ENCODE measurements around the gene IKZF3.

The IKZF3 gene

DNA sequence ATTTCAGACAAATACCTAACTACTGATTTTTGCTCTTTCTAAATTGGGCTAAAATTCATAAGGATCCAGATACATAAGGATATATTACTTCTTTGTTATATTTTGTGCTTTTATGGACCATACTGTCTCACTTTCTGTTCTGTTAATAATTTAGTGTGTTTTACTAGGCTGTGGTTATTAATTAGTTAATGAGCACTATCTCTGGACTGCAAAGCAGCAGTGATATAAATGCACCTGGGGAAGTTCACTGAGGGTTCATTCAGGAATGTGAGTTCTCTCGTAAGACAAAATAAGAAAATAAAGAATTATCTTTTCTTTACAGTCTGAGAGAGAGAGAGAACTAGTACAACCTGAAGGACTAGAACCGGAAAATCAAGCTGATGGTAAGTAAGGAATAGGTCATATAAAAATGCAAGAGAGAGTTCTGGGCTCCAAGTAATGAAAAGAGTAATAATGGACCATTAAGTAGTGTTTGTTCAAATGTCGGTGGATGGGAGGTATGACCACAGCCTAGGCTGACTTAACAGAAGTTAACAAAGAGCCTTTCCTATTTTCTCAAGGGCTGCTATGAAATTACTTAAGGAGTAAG is 55.6 kb downstream of the IKZF3 start:
- WGBS (ENCODE audit: insufficient coverage): 95% methylated on average over 2 of the region's 3 CpGs
- Histone ChIP-seq H3K9me3 (ENCODE audit: control extremely low read depth in 1 of 5, control insufficient read depth in 4 of 5, insufficient read depth in 2 of 5, low read depth in 1 of 5, low read length in 4 of 5) (no peaks in the 10 kb centered on the region), H3K27me3 (replicated peaks in 2 of 5; ENCODE audit: control insufficient read depth in 4 of 5, insufficient read depth in 5 of 5, low read length in 4 of 5) (peaks cover 0 to 17% (median 3%) of the 10 kb centered on the region in 5 experiments), H3K4me1 (ENCODE audit: control extremely low read depth in 1 of 4, control insufficient read depth in 4 of 4, insufficient read depth in 4 of 4, low read length in 3 of 4) (peaks cover 0 to under 1% (median 0%) of the 10 kb centered on the region in 4 experiments), H3K36me3 (ENCODE audit: control insufficient read depth in 4 of 4, insufficient read depth in 4 of 4, low read length in 3 of 4) (no peaks in the 10 kb centered on the region), H3K27ac (ENCODE audit: insufficient read depth in 1 of 2, low read depth in 1 of 2, low read length in 2 of 2, poor library complexity in 1 of 2, severe bottlenecking in 2 of 2) (no peak overlapping the region), H3K4me3 (ENCODE audit: control insufficient read depth in 1 of 7, extremely low read depth in 1 of 7, insufficient read depth in 4 of 7, low read depth in 2 of 7, low read length in 6 of 7) (no peak overlapping the region)
- no peak for DNase-seq
- ChIA-PET CTCF (interaction anchor here (1.1 kb wide), 1 partner anchor 11 kb away, joined by 3 read pairs; no protein-coding TSS in a partner anchor), POLR2A (no interaction called here)

DNA sequence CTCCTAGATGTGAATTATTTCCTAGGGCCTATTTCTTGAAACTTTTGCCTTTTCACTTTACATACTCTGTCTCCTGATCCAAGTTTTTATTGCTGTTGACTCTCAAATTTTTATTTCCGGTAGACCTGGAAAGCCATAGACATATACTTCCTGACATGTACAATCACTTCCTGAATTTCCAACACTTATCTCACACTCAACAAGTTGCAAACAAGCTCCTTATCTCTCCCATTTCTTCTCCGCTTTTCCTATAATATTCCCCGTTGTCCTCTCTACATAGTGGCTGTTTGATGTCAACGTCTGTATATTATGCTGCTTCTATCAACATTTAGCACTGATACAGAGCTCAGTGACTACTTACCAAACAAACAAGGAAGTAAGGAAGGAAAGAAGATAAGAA is 59.3 kb downstream of the IKZF3 start:
- H3K27ac ChIP-seq (ENCODE audit: insufficient read depth in 1 of 2, low read depth in 1 of 2, low read length in 2 of 2, poor library complexity in 1 of 2, severe bottlenecking in 2 of 2): no peak overlapping the region
- POLR2A ChIA-PET: no interaction called here

GRCh38 chr17:39801055-39801454 is 63.1 kb downstream of the IKZF3 start:
- H3K4me1 ChIP-seq (ENCODE audit: control extremely low read depth in 1 of 4, control insufficient read depth in 4 of 4, insufficient read depth in 4 of 4, low read length in 3 of 4): no peaks in the 10 kb centered on the region
- CTCF ChIA-PET: no interaction called here

More for the DNA sequence above, 59.3 kb downstream of the IKZF3 start:
- Histone ChIP-seq H3K27me3 (replicated peaks in 2 of 5; ENCODE audit: control insufficient read depth in 4 of 5, insufficient read depth in 5 of 5, low read length in 4 of 5) (peaks cover 0 to 13% (median 3%) of the 10 kb centered on the region in 5 experiments), H3K36me3 (ENCODE audit: control insufficient read depth in 4 of 4, insufficient read depth in 4 of 4, low read length in 3 of 4) (no peaks in the 10 kb centered on the region), H3K4me3 (ENCODE audit: control insufficient read depth in 1 of 7, extremely low read depth in 1 of 7, insufficient read depth in 4 of 7, low read depth in 2 of 7, low read length in 6 of 7) (no peak overlapping the region), H3K4me1 (ENCODE audit: control extremely low read depth in 1 of 4, control insufficient read depth in 4 of 4, insufficient read depth in 4 of 4, low read length in 3 of 4) (no peaks in the 10 kb centered on the region), H3K9me3 (ENCODE audit: control extremely low read depth in 1 of 5, control insufficient read depth in 4 of 5, insufficient read depth in 2 of 5, low read depth in 1 of 5, low read length in 4 of 5) (no peaks in the 10 kb centered on the region)
- CTCF ChIA-PET: no interaction called here
- WGBS (ENCODE audit: insufficient coverage): 81% methylated on average over 3 of the region's 4 CpGs
- no peak for DNase-seq

DNA sequence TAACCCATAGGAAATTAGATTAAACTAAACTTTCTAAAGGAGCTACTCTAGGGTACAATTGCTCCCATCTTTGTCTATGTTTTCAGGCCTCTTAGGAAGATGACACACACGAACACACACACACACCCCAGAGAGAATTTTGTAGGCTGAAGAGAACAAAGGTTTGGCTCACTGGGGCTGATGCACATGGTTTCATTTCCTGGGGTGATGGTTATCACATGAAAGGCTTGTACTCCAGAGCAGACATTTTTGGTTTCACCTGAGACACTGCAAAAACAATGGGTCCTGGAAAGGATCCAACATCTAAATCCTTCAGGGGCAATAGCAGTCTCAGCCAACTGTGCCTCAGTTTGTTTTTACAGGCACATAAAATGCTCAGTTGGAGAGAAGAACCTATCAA is 63.6 kb downstream of the IKZF3 start:
- ChIA-PET CTCF (no interaction called here), POLR2A (no interaction called here)
- Histone ChIP-seq H3K9me3 (ENCODE audit: control extremely low read depth in 1 of 5, control insufficient read depth in 4 of 5, insufficient read depth in 2 of 5, low read depth in 1 of 5, low read length in 4 of 5) (no peaks in the 10 kb centered on the region), H3K27me3 (replicated peaks in 2 of 5; ENCODE audit: control insufficient read depth in 4 of 5, insufficient read depth in 5 of 5, low read length in 4 of 5) (peaks cover 0 to 6% (median under 1%) of the 10 kb centered on the region in 5 experiments), H3K4me3 (ENCODE audit: control insufficient read depth in 1 of 7, extremely low read depth in 1 of 7, insufficient read depth in 4 of 7, low read depth in 2 of 7, low read length in 6 of 7) (no peak overlapping the region), H3K4me1 (ENCODE audit: control extremely low read depth in 1 of 4, control insufficient read depth in 4 of 4, insufficient read depth in 4 of 4, low read length in 3 of 4) (no peaks in the 10 kb centered on the region), H3K36me3 (ENCODE audit: control insufficient read depth in 4 of 4, insufficient read depth in 4 of 4, low read length in 3 of 4) (no peaks in the 10 kb centered on the region), H3K27ac (ENCODE audit: insufficient read depth in 1 of 2, low read depth in 1 of 2, low read length in 2 of 2, poor library complexity in 1 of 2, severe bottlenecking in 2 of 2) (no peak overlapping the region)
- 100% methylated on average over 1 of the region's 1 CpG for WGBS (ENCODE audit: insufficient coverage)
- no peak for DNase-seq

More at GRCh38 chr17:39801055-39801454, 63.1 kb downstream of the IKZF3 start:
- WGBS (ENCODE audit: insufficient coverage): no CpG with 5 or more reads among the region's 4 CpGs
- Histone ChIP-seq H3K27ac (ENCODE audit: insufficient read depth in 1 of 2, low read depth in 1 of 2, low read length in 2 of 2, poor library complexity in 1 of 2, severe bottlenecking in 2 of 2) (no peak overlapping the region), H3K9me3 (ENCODE audit: control extremely low read depth in 1 of 5, control insufficient read depth in 4 of 5, insufficient read depth in 2 of 5, low read depth in 1 of 5, low read length in 4 of 5) (no peaks in the 10 kb centered on the region), H3K27me3 (replicated peaks in 2 of 5; ENCODE audit: control insufficient read depth in 4 of 5, insufficient read depth in 5 of 5, low read length in 4 of 5) (peaks cover 0 to 8% (median 2%) of the 10 kb centered on the region in 5 experiments), H3K4me3 (ENCODE audit: control insufficient read depth in 1 of 7, extremely low read depth in 1 of 7, insufficient read depth in 4 of 7, low read depth in 2 of 7, low read length in 6 of 7) (no peak overlapping the region), H3K36me3 (ENCODE audit: control insufficient read depth in 4 of 4, insufficient read depth in 4 of 4, low read length in 3 of 4) (no peaks in the 10 kb centered on the region)
- POLR2A ChIA-PET: no interaction called here
- DNase-seq: no peak

DNA sequence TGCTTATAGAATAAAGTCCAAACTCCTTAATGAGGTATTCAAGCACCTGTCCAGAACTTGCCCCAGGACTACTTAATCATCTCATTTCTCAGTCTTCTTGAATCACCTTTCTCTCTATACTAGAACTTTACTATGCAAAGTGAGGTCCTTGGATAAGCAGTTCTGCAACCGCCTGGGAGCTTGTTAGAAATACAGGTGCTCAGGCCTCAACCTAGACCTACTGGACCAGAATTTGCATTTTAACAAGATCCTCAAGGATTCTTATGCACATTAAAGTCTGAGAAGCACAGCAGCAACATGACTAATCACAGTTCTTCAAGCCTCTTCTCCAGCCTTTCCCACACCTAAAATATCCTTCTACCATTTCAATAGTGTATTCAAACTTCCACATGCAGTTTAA is 64.7 kb downstream of the IKZF3 start:
- POLR2A ChIA-PET: no interaction called here

DNA sequence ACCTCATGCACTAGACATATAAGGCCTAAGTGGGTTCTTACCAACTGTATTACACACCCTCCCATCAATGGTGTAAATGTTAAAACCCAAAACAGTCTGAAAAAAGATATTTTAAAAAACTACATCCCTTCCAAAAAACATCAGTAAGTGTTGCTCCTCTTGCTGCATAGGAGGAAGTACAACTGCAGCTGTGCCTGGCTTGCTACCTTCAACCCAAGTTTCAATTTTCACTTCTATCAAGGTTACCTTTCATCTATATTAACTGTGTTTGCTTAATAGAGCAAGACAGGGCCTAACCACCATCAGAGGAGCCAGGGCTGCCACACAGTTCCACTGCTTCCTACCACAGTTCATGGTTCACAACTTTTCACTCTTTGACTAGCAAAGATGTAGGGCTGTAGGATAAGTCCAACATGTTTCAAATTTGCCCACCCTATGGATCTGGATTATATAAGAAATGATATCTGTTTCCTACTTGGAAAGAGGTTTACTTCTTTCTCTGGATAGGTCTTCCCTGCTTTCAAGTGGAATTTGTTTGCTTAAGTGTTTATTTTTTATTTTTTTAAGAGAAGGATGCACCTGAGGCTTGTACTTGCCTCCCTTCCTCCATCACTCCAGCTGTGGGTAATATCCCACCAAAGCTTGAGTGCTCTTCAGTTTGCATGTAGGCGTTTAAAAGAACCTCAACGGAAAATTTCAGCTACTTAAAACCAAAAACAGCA is 69.7 kb downstream of the IKZF3 start:
- ChIA-PET POLR2A (interaction anchor here (0.6 to 1.0 kb wide), 2 partner anchors 13 to 35 kb away, joined by 3 read pairs; no protein-coding TSS in a partner anchor), CTCF (interaction anchor here (1.6 kb wide), 1 partner anchor 9 kb away, joined by 5 read pairs; no protein-coding TSS in a partner anchor)
- Histone ChIP-seq H3K4me1 (ENCODE audit: control extremely low read depth in 1 of 4, control insufficient read depth in 4 of 4, insufficient read depth in 4 of 4, low read length in 3 of 4) (no peaks in the 10 kb centered on the region), H3K4me3 (ENCODE audit: control insufficient read depth in 1 of 7, extremely low read depth in 1 of 7, insufficient read depth in 4 of 7, low read depth in 2 of 7, low read length in 6 of 7) (no peak overlapping the region), H3K36me3 (ENCODE audit: control insufficient read depth in 4 of 4, insufficient read depth in 4 of 4, low read length in 3 of 4) (no peaks in the 10 kb centered on the region), H3K27me3 (replicated peaks in 2 of 5; ENCODE audit: control insufficient read depth in 4 of 5, insufficient read depth in 5 of 5, low read length in 4 of 5) (peaks cover 0 to 20% (median 17%) of the 10 kb centered on the region in 5 experiments), H3K27ac (ENCODE audit: insufficient read depth in 1 of 2, low read depth in 1 of 2, low read length in 2 of 2, poor library complexity in 1 of 2, severe bottlenecking in 2 of 2) (no peak overlapping the region), H3K9me3 (ENCODE audit: control extremely low read depth in 1 of 5, control insufficient read depth in 4 of 5, insufficient read depth in 2 of 5, low read depth in 1 of 5, low read length in 4 of 5) (no peaks in the 10 kb centered on the region)
- DNase-seq: peak in 2 of 3 donors; percentile 25 to 33
- 77% methylated on average over 2 of the region's 2 CpGs for WGBS (ENCODE audit: insufficient coverage)

More for the DNA sequence above, 64.7 kb downstream of the IKZF3 start:
- Histone ChIP-seq H3K4me1 (ENCODE audit: control extremely low read depth in 1 of 4, control insufficient read depth in 4 of 4, insufficient read depth in 4 of 4, low read length in 3 of 4) (no peaks in the 10 kb centered on the region), H3K27ac (ENCODE audit: insufficient read depth in 1 of 2, low read depth in 1 of 2, low read length in 2 of 2, poor library complexity in 1 of 2, severe bottlenecking in 2 of 2) (no peak overlapping the region), H3K4me3 (ENCODE audit: control insufficient read depth in 1 of 7, extremely low read depth in 1 of 7, insufficient read depth in 4 of 7, low read depth in 2 of 7, low read length in 6 of 7) (no peak overlapping the region), H3K9me3 (ENCODE audit: control extremely low read depth in 1 of 5, control insufficient read depth in 4 of 5, insufficient read depth in 2 of 5, low read depth in 1 of 5, low read length in 4 of 5) (no peaks in the 10 kb centered on the region), H3K27me3 (replicated peaks in 2 of 5; ENCODE audit: control insufficient read depth in 4 of 5, insufficient read depth in 5 of 5, low read length in 4 of 5) (peaks cover 0 to 9% (median 0%) of the 10 kb centered on the region in 5 experiments), H3K36me3 (ENCODE audit: control insufficient read depth in 4 of 4, insufficient read depth in 4 of 4, low read length in 3 of 4) (no peaks in the 10 kb centered on the region)
- 100% methylated on average over 1 of the region's 1 CpG for WGBS (ENCODE audit: insufficient coverage)
- DNase-seq: no peak
- CTCF ChIA-PET: no interaction called here

- DNase-seq: no peak
- WGBS (ENCODE audit: insufficient coverage): 100% methylated on average over 1 of the region's 3 CpGs
- CTCF ChIA-PET: interaction anchor here (1.6 kb wide), 1 partner anchor 8 kb away, joined by 5 read pairs; no protein-coding TSS in a partner anchor
Measured at GRCh38 chr17:39793301-39793872, 70.7 kb downstream of the IKZF3 start.

More at GRCh38 chr17:39793301-39793872, 70.7 kb downstream of the IKZF3 start:
- H3K36me3 ChIP-seq (ENCODE audit: control insufficient read depth in 4 of 4, insufficient read depth in 4 of 4, low read length in 3 of 4): no peaks in the 10 kb centered on the region
- peaks cover 0 to 20% (median 15%) of the 10 kb centered on the region in 5 experiments for H3K27me3 ChIP-seq (replicated peaks in 2 of 5; ENCODE audit: control insufficient read depth in 4 of 5, insufficient read depth in 5 of 5, low read length in 4 of 5)
- H3K9me3 ChIP-seq (ENCODE audit: control extremely low read depth in 1 of 5, control insufficient read depth in 4 of 5, insufficient read depth in 2 of 5, low read depth in 1 of 5, low read length in 4 of 5): no peaks in the 10 kb centered on the region
- H3K4me3 ChIP-seq (ENCODE audit: control insufficient read depth in 1 of 7, extremely low read depth in 1 of 7, insufficient read depth in 4 of 7, low read depth in 2 of 7, low read length in 6 of 7): no peak overlapping the region
- POLR2A ChIA-PET: interaction anchor here (1.0 kb wide), 1 partner anchor 12 kb away, joined by 3 read pairs; no protein-coding TSS in a partner anchor
- H3K27ac ChIP-seq (ENCODE audit: insufficient read depth in 1 of 2, low read depth in 1 of 2, low read length in 2 of 2, poor library complexity in 1 of 2, severe bottlenecking in 2 of 2): no peak overlapping the region
- no peaks in the 10 kb centered on the region for H3K4me1 ChIP-seq (ENCODE audit: control extremely low read depth in 1 of 4, control insufficient read depth in 4 of 4, insufficient read depth in 4 of 4, low read length in 3 of 4)

Data from common myeloid progenitor, CD34-positive (primary cell).